Measurements from ENCODE around the gene STK32C.

DNA sequence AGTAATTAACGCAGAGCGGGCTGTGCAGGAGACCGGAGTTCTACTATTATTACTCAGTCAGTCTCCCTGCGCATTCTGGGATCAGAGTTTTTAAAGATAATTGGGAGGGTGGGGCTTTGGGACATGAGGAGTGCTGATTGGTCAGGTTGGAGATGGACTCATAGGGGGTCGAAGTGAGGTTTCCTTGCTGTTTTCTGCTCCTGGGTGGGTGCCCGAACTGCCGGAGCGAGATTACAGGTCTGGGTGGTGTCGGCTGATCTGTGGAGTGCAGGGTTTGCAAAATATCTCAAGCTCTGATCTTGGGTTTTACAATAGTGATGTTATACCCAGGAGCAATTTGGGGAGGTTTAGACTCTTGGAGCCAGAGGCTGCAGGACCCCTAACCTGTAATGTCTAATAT lies 20.4 kb upstream of the STK32C start:
- no peak for TF ChIP-seq EZH2phosphoT487 (IDR thresholded peaks at IDR 0.05; ENCODE audit: insufficient read depth, low read depth)
- no peak for TF ChIP-seq EZH2 (IDR thresholded peaks at IDR 0.05; ENCODE audit: insufficient read depth, poor library complexity, severe bottlenecking)

Data from GM23248 (cell line).